Sciatic nerve (tissue), 2 donors: ENCODE results near the gene RBM19. TPM values are rescaled to one million over a fixed set of nuclear protein-coding genes. Genes with fewer than 3 reads are reported as not detected.
A peak's percentile ranks its signal among the peaks of the same experiment; 100 is the strongest.
"Not testable (repeated sequence)": the region's sequence is repeated elsewhere in the genome, so short reads cannot be mapped to it uniquely, and the experiment has no call there.

Experiments used
- ATAC-seq: fragments of 200-7000 bp; cut with Tn5 transposase; one replicate; pipeline ENCODE4 v1.9.1; 2020; ENCODE audit warnings: mild to moderate bottlenecking, moderate library complexity
- DNase-seq: peaks from one replicate; pipeline ENCODE4 v3.0.0-alpha.2; 2020; ENCODE audit warnings: low spot score
- intact Hi-C: fragments of 100-400 bp; cut with DNase I; formaldehyde crosslinking; loops from one replicate; pipeline ENCODE4 v1.14.2; 2022
- total RNA-seq: library from RNA; stranded (reverse); fragmentation: NEBNext Ultra II Directional; extraction: Animal tissue kit (Norgen Biotek cat#: 25700); gene quantifications from one replicate; pipeline ENCODE4 v1.2.1, GENCODE V29; 2021
- donor health status: DM: no; HTN: no; CAD: no.
- donor health status: DM: no; HTN: no; CAD: no.

Gene RBM19, protein sequence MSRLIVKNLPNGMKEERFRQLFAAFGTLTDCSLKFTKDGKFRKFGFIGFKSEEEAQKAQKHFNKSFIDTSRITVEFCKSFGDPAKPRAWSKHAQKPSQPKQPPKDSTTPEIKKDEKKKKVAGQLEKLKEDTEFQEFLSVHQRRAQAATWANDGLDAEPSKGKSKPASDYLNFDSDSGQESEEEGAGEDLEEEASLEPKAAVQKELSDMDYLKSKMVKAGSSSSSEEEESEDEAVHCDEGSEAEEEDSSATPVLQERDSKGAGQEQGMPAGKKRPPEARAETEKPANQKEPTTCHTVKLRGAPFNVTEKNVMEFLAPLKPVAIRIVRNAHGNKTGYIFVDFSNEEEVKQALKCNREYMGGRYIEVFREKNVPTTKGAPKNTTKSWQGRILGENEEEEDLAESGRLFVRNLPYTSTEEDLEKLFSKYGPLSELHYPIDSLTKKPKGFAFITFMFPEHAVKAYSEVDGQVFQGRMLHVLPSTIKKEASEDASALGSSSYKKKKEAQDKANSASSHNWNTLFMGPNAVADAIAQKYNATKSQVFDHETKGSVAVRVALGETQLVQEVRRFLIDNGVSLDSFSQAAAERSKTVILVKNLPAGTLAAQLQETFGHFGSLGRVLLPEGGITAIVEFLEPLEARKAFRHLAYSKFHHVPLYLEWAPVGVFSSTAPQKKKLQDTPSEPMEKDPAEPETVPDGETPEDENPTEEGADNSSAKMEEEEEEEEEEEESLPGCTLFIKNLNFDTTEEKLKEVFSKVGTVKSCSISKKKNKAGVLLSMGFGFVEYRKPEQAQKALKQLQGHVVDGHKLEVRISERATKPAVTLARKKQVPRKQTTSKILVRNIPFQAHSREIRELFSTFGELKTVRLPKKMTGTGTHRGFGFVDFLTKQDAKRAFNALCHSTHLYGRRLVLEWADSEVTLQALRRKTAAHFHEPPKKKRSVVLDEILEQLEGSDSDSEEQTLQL
- 40.3 TPM for total RNA-seq

DNA sequence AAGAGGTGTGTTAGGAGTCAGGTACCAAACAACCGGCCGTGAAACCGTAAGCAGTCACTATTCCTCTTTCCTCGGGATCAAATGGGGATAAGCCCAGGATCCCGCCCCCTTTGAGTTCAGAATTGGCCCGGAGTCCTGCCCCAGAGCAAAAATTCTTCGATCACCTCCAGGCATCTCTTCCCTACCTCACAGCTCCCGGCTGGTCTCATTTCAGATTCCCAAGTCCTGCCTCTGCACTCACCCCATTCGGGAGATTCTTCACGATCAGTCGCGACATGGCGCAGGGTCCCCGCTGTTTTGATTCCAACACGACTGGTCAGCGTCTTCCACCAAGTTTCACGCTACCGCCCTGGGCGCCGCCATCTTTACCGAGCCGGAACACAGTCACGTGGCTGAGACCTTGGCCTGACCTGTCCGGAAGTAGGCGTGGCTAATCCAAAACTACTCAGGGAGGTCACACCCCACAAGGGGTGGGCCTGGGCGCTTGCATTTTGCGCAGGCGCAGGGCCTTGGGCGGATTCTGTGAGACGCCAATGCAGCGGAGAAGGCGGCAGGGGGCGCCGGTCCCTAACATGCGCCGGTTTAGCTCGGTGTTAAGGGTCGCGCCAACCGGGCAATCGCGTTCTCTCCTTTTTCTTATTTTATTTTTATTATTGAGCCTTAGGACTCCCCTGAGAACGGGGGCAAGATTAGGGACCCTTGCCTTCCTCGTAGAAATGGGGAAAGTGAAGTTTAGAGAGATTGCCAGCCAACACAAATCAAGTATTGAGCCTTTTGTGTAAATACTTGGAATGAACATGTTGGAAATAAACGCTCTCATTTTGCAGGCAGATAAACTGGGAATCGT is at the start of gene RBM19:
TSS of gene RBM19 (minus strand) at position 375 of the 847 bp plus-strand sequence. CDS start at position 277, 98 bp downstream.
- intact Hi-C loops, result no loop called here
- DNase-seq (peak; percentile 97), ATAC-seq (peak; percentile 100)

- intact Hi-C loops, result no loop called here
- ATAC-seq (no peak), DNase-seq (no peak)
Measured at GRCh38 chr12:114015851-114016250, 49.7 kb upstream of the RBM19 start.

DNA sequence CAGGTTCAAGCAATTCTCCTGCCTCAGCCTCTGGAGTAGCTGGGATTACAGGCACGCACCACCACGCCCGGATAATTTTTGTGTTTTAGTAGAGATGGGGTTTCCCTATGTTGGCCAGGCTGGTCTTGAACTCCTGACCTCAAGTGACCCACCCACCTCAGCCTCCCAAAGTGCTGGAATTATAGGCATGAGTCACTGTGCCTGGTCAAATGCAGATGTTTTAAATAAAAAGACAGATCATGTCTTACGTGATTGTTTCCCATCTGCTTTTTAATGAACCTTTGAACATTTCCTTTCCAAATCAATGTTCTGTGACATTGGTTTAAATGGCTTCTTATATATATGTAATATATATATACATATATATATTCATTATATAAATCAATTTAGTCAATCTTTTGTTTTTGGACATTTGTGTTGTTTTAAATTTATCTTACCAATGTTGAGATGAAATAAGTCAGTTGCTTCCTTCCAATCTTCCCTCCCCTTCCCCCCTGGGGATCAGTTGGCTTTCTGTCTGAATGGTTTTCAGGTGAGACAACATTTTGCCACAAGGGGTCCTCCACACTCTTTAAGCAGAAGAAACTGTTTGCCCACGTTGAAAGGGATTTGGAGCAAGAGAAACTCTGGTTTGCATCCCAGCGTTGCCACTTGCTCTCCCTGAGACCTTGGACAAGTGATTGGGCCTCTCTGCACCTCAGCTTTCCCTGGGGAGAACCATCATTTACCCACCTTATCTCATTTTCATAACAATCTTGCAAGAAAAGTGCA is 47.6 kb upstream of the RBM19 start:
- DNase-seq (no peak), ATAC-seq (no peak)
- intact Hi-C loops, result no loop called here

GRCh38 chr12:114012744-114013431 is 46.8 kb upstream of the RBM19 start:
- ATAC-seq, result no peak
- intact Hi-C loops, result no loop called here
- DNase-seq, result no peak

DNA sequence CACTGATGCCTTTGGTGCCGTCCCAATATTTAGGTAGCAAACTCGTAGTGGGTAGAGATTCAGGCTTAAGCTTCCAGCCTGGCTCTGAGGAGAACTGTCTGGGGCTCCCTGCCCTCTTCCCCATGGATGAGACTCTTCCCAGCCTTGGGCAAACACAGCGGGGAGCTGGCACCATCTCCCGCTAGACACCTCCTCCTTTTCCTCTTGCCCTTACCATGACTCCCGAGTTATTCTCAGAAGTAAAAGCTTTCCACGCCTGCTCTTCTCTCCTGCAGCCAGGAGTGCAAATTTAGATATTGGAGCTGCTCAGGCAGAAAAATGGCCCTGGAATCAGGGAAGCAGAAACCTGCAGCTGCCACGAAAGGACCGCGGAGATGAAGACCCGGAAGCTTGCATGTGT is 45.6 kb upstream of the RBM19 start:
- ATAC-seq (no peak), DNase-seq (no peak)
- intact Hi-C loops, result no loop called here

GRCh38 chr12:114006482-114007425 is 40.6 kb upstream of the RBM19 start:
- no peak for DNase-seq
- intact Hi-C loops, result no loop called here
- no peak for ATAC-seq

GRCh38 chr12:114004402-114004801 is 38.3 kb upstream of the RBM19 start:
- no peak for ATAC-seq
- no peak for DNase-seq
- intact Hi-C loops, result no loop called here

DNA sequence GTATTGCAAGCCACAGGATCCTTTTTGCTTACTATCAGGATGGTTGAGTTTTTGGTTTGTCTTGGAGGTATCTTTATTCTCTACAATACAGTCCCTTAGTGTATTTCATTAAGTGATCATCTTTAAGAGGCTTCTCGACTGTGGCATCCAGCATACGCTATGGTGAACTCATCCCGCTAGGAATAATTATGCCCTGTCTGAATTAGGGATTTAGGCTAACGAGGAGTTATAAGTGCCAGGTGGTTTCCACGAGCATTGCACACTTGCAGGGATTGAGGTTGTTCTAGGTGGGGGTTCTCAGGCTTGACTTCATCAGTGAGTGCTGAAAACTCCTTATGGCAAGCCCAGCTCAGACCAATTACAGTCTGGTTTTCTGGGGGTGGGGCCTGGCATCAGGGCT is 37.2 kb upstream of the RBM19 start:
- intact Hi-C loops, result no loop called here
- ATAC-seq (no peak), DNase-seq (no peak)

DNA sequence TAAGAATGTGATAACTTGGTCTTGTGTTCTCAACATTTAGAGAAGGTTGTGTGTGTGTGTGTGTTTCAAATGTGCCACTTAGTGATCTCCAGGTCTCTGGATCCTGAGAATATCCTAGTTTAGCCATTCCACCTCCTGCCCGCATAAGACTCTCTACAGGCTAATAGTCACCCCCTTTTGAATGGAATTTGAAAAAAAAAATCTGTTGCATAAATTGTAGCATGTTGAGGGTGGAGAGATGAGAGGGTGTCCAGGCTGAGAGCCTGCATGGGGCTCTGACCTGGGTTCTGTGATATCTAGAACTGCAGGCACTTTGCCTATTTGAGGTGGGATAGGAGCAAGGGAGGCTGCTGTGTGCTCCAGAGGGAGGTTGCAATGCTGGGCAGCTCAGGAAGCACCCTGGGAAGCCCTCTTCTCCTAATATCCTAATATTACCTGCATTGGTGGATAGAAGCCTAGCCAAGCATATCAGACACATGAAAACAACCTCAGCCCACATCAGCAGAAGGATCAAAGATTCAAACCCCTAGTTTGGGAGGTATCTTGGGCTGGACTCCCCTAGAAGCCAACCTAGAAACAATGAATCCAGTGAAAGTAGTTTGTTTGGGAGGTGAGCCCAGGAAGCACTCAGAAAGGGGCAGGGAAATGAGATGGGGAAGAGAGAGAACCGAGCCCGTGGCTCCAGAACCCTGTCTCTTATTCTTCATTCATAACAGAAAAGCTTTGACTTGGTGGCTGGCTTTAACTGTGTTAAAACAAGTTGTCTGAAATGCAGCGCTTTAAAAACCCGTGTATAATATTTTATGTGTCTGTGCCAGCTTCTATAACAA is 35.6 kb upstream of the RBM19 start:
- DNase-seq (no peak), ATAC-seq (no peak)
- intact Hi-C loops, result no loop called here

DNA sequence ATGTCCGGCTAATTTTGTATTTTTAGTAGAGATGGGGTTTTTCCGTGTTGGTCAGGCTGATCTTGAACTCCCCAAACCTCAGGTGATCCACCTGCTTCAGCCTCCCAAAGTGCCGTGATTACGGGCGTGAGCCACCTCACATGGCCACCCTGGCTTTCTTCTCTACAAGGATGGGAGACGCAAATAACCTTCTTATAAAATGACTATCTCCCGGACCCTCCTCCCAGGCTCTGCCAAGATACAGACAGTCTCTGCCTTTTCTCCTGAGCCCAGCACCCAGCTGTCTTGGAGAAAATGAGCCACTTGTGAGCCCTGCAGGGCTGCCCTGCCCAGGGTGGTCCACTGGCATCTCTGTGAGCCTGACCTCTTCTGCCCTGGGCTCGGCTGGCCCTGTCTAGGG is 34.7 kb upstream of the RBM19 start:
- intact Hi-C loops, result no loop called here
- no peak for ATAC-seq

GRCh38 chr12:114000261-114000660 is 34.1 kb upstream of the RBM19 start:
- intact Hi-C loops, ATAC-seq, DNase-seq: not testable (repeated sequence)

More for the DNA sequence above, 34.7 kb upstream of the RBM19 start:
- DNase-seq, result no peak

DNA sequence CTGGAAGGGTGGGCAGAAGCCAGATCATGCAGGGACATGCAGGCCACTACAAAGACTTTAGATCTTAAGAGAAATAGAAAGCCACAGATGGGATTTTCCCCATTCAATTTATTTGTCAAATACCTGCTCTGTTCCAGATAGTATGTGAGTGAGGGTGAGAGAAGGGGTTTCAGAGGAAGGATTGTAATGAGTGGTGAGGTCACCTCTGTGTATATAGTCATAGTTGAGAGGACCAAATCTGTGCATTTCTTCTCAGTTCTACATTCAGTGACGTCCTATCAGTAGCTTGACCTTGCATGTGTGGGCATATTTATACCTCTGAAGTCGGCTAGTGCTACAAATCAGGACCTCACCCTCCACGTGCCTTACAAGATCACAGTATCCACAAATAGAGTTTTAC is 31.2 kb upstream of the RBM19 start:
- intact Hi-C loops, result no loop called here
- ATAC-seq (no peak), DNase-seq (no peak)

GRCh38 chr12:113996026-113996425 is 29.9 kb upstream of the RBM19 start:
- ATAC-seq (no peak), DNase-seq (no peak)
- intact Hi-C loops, result no loop called here

DNA sequence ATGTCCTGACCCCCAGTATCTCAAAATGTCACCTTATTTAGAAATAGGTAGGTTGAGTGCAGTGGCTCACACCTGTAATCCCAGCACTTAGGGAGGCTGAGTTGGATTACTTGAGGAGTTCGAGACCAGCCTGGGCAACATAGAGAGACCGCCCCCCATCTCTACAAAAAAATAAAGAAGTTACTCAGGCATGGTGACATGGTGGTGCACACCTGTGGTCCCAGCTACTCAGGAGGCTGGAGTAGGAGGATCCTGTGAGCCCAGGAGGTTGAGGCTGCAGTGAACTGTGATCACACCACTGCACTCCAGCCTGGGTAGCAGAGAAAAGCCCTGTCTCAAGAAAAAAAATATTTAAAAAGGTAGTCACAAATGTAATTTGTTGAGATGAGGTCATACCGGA is 27.9 kb upstream of the RBM19 start:
- intact Hi-C loops, result no loop called here
- DNase-seq (no peak), ATAC-seq (no peak)

DNA sequence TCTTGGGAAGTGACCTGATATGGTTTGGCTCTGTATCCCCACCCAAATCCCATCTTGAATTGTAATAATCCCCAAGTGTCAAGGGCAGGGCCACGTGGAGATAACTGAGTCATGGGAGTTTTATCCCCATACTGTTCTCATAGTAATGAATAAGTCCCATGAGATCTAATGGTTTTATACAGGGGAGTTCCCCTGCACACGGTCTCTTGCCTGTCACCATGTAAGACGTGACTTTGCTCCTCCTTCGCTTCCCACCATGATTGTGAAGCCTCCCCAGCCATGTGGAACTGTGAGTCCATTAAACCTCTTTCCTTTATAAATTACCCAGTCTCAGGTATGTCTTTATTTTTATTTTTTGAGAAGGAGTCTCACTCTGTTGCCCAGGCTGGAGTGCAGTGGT is 26.6 kb upstream of the RBM19 start:
- intact Hi-C loops, DNase-seq, ATAC-seq: not testable (repeated sequence)
